Tibial nerve (tissue), 4 donors: ENCODE data around the gene C1orf159. TPM values are rescaled to one million over a fixed set of nuclear protein-coding genes. Genes with fewer than 3 reads are reported as not detected.
A peak's percentile ranks its signal among the peaks of the same experiment; 100 is the strongest.

Source experiments
- DNase-seq, 2 donors: peaks; one replicate each; pipeline ENCODE4 v3.0.0-alpha.2; 2019; ENCODE audit warnings: low spot score in 2 of 2
- H3K27ac ChIP-seq, 4 donors: fragments of 200-600 bp; sonication (generic) in 3 of 4; one replicate each; pipeline ENCODE4 v1.5.1; 2017 to 2019; ENCODE audit warnings: mild to moderate bottlenecking in 1 of 4
- H3K27me3 ChIP-seq, 2 donors: fragments of 200-600 bp; sonication (generic) in 1 of 2; one replicate each; pipeline versions ENCODE4 v1.5.1 to v1.6.0; 2017 to 2019
- H3K36me3 ChIP-seq, 3 donors: fragments of 200-600 bp; sonication (generic); one replicate each; pipeline ENCODE4 v1.5.1; 2018 to 2019
- H3K4me1 ChIP-seq, 4 donors: fragments of 200-600 bp; sonication (generic) in 3 of 4; one replicate each; pipeline ENCODE4 v1.5.1; 2017 to 2019
- H3K4me3 ChIP-seq, 4 donors: fragments of 200-600 bp; sonication (generic) in 3 of 4; one replicate each; pipeline ENCODE4 v1.5.1; 2017 to 2019; ENCODE audit warnings: mild to moderate bottlenecking in 1 of 4, moderate library complexity in 1 of 4
- H3K9me3 ChIP-seq, 4 donors: fragments of 200-600 bp; sonication (generic) in 3 of 4; one replicate each; pipeline ENCODE4 v1.5.1; 2017 to 2019
- CTCF ChIP-seq, 5 experiments: fragments of 200-600 bp in 3 of 5; fragments of 450-650 bp in 2 of 5; sonication (generic) in 3 of 5; IDR thresholded peaks; one replicate each; pipeline ENCODE4 v1.5.1; 2016 to 2019; ENCODE audit warnings: antibody characterized with exemption in 5 of 5, mild to moderate bottlenecking in 3 of 5, moderate library complexity in 2 of 5
- EP300 ChIP-seq, 2 donors: sonication (generic); formaldehyde crosslinking; IDR thresholded peaks; one replicate each; pipeline ENCODE4 v1.6.1; 2017; ENCODE audit warnings: antibody characterized with exemption in 2 of 2, mild to moderate bottlenecking in 1 of 2
- POLR2A ChIP-seq, 2 donors: fragments of 450-650 bp; IDR thresholded peaks; one replicate each; pipeline ENCODE4 v1.6.1; 2017; ENCODE audit warnings: antibody characterized with exemption in 2 of 2, mild to moderate bottlenecking in 2 of 2, moderate library complexity in 2 of 2
- WGBS, 2 donors: methylation state at CpG; one replicate each; pipeline ENCODE4 v1.1.5; 2018; 5-methylcytosine and 5-hydroxymethylcytosine counted together
- total RNA-seq, 4 donors: library from RNA; depleted of rRNA; stranded (reverse); fragments of >200 nt; gene quantifications; one replicate each; pipeline ENCODE4 v1.1.0, GENCODE V29; 2016

The C1orf159 gene
- total RNA-seq, 4 donors from 2014 or later, result 18.4 to 29.4 (median 23.1) TPM

- TF ChIP-seq CTCF (IDR thresholded peaks at IDR 0.05) (no peak), EP300 (IDR thresholded peaks at IDR 0.05) (no peak), POLR2A (IDR thresholded peaks at IDR 0.05) (no peak)
- WGBS, 2 donors, result 42 to 52% methylated on average over 4 to 16 of the region's 48 CpGs
- H3K4me3 ChIP-seq, result peak overlapping the region in 1 of 4 donors; percentile 23
Observed at GRCh38 chr1:1136547-1137230, 20.8 kb upstream of the C1orf159 start.

GRCh38 chr1:1135339-1136136 lies 19.6 kb upstream of the C1orf159 start:
- WGBS, 2 donors, result 72 to 78% methylated on average over 11 to 20 of the region's 20 CpGs
- DNase-seq, result no peak
- no peaks in the 10 kb centered on the region for H3K36me3 ChIP-seq
- peaks cover 0 to 28% of the 10 kb centered on the region in 2 donors for H3K27me3 ChIP-seq
- H3K9me3 ChIP-seq, result no peaks in the 10 kb centered on the region
- peaks cover 0 to 27% (median 8%) of the 10 kb centered on the region in 4 donors for H3K4me1 ChIP-seq
- no peak overlapping the region for H3K4me3 ChIP-seq
- TF ChIP-seq CTCF (IDR thresholded peaks at IDR 0.05) (no peak), EP300 (IDR thresholded peaks at IDR 0.05) (no peak), POLR2A (IDR thresholded peaks at IDR 0.05) (no peak)
- peak overlapping the region in 1 of 4 donors; percentile 75 for H3K27ac ChIP-seq

More at GRCh38 chr1:1136547-1137230, 20.8 kb upstream of the C1orf159 start:
- peak overlapping the region in 1 of 4 donors; percentile 75 for H3K27ac ChIP-seq
- H3K27me3 ChIP-seq, result peaks cover 0 to 35% of the 10 kb centered on the region in 2 donors
- H3K4me1 ChIP-seq, result peaks cover 0 to 27% (median 8%) of the 10 kb centered on the region in 4 donors
- no peak for DNase-seq
- H3K36me3 ChIP-seq, result no peaks in the 10 kb centered on the region
- no peaks in the 10 kb centered on the region for H3K9me3 ChIP-seq

GRCh38 chr1:1134300-1134970 lies 18.5 kb upstream of the C1orf159 start:
- no peak for DNase-seq
- no peak overlapping the region for H3K4me3 ChIP-seq

GRCh38 chr1:1132956-1133750 lies 17.3 kb upstream of the C1orf159 start:
- peaks cover 0 to 26% of the 10 kb centered on the region in 2 donors for H3K27me3 ChIP-seq
- no peak overlapping the region for H3K4me3 ChIP-seq
- TF ChIP-seq CTCF (IDR thresholded peaks at IDR 0.05) (no peak), EP300 (IDR thresholded peaks at IDR 0.05) (no peak), POLR2A (IDR thresholded peaks at IDR 0.05) (no peak)
- no peaks in the 10 kb centered on the region for H3K9me3 ChIP-seq
- H3K36me3 ChIP-seq, result no peaks in the 10 kb centered on the region
- WGBS, 2 donors, result 43 to 45% methylated on average over 22 to 30 of the region's 32 CpGs
- H3K27ac ChIP-seq, result peak overlapping the region in 1 of 4 donors; percentile 56
- peak; percentile 25 to 39 for DNase-seq
- H3K4me1 ChIP-seq, result peaks cover 0 to 27% (median 8%) of the 10 kb centered on the region in 4 donors

More at GRCh38 chr1:1134300-1134970, 18.5 kb upstream of the C1orf159 start:
- H3K9me3 ChIP-seq, result no peaks in the 10 kb centered on the region
- 86 to 92% methylated on average over 16 to 26 of the region's 28 CpGs for WGBS, 2 donors
- H3K36me3 ChIP-seq, result no peaks in the 10 kb centered on the region
- TF ChIP-seq EP300 (IDR thresholded peaks at IDR 0.05) (no peak), POLR2A (IDR thresholded peaks at IDR 0.05) (no peak), CTCF (IDR thresholded peaks at IDR 0.05) (no peak)
- H3K27me3 ChIP-seq, result peaks cover 0 to 27% of the 10 kb centered on the region in 2 donors
- no peak overlapping the region for H3K27ac ChIP-seq
- peaks cover 0 to 27% (median 8%) of the 10 kb centered on the region in 4 donors for H3K4me1 ChIP-seq
